CD1c-positive myeloid dendritic cell (primary cell): ENCODE data around the gene OR10G8.

Source experiments
- DNase-seq: peaks from one replicate; pipeline ENCODE4 v3.0.0-alpha.2; 2016; ENCODE audit errors: extremely low spot score

OR10G8 gene

GRCh38 chr11:124078591-124078990 lies 52.0 kb downstream of the OR10G8 start:
- no peak for DNase-seq

GRCh38 chr11:124079631-124080326 lies 53.2 kb downstream of the OR10G8 start:
- no peak for DNase-seq
